Sigmoid colon (tissue), 4 donors: Measurements from ENCODE around the gene TRMT1.

ENCODE experiments used
- EP300 ChIP-seq, 4 donors: sonication (generic); formaldehyde crosslinking; IDR thresholded peaks; one replicate each; pipeline ENCODE4 v1.6.1; 2017; ENCODE audit warnings: antibody characterized with exemption in 4 of 4
- POLR2A ChIP-seq, 2 donors: fragments of 450-650 bp; IDR thresholded peaks; one replicate each; pipeline ENCODE4 v1.6.1; 2016; ENCODE audit warnings: antibody characterized with exemption in 2 of 2, mild to moderate bottlenecking in 2 of 2, moderate library complexity in 2 of 2
- POLR2AphosphoS5 ChIP-seq, 4 donors: sonication (generic); formaldehyde crosslinking; IDR thresholded peaks; one replicate each; pipeline ENCODE4 v1.6.1; 2017; ENCODE audit warnings: antibody characterized with exemption in 4 of 4
- TF ChIP-seq, protein P1 (sequence below), 4 experiments: fragments of 450-650 bp in 3 of 4; fragments of 200-600 bp in 1 of 4; IDR thresholded peaks; one replicate each; pipeline ENCODE4 v1.5.1; 2016 to 2019; ENCODE audit warnings: antibody characterized with exemption in 4 of 4, mild to moderate bottlenecking in 3 of 4, moderate library complexity in 2 of 4

DNA sequence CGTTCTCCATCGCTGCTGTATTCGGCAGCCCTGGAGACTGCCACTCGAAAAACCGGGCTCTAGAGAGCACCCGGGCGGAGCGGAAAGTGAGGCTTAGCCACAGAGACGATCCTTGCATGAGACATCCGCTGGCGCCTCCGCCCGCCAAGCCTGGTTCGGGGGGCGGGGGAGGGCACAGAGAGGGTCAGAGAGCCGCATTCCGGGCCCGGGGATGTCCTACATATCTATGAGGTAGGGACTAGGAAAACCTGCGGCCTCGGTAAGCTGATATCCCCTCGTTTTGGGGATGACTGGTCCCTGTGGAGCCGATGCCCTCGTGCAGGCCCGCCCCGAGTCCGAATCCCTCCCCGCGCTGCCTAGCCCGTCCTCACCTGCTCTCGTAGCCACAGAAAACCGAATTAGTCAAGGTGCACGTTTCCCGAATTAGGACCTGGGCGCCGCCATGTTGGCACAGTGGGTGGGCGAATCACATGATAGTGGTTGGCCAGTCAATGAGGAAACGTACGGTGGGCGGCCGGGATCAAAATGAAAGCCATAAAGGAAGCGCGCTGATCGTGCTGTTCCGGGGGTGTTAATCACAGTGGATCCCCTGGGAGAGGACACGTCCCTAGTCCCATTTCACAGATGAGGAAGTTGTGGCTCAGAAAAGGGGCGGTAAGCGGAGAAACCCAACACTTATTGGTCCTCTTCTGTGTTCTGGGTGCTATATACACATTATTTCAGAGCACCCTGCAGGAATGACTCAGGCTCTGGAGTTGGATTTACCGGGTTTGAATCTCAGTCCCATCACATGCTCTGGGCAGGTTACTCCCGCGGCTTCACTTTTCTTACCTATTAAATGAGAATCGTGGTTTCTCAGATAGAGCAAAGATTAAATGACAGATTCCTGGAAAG is at the start of gene TRMT1:
- TF ChIP-seq, protein P1, sequence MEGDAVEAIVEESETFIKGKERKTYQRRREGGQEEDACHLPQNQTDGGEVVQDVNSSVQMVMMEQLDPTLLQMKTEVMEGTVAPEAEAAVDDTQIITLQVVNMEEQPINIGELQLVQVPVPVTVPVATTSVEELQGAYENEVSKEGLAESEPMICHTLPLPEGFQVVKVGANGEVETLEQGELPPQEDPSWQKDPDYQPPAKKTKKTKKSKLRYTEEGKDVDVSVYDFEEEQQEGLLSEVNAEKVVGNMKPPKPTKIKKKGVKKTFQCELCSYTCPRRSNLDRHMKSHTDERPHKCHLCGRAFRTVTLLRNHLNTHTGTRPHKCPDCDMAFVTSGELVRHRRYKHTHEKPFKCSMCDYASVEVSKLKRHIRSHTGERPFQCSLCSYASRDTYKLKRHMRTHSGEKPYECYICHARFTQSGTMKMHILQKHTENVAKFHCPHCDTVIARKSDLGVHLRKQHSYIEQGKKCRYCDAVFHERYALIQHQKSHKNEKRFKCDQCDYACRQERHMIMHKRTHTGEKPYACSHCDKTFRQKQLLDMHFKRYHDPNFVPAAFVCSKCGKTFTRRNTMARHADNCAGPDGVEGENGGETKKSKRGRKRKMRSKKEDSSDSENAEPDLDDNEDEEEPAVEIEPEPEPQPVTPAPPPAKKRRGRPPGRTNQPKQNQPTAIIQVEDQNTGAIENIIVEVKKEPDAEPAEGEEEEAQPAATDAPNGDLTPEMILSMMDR (IDR thresholded peaks at IDR 0.05): no peak
- TF ChIP-seq EP300 (IDR thresholded peaks at IDR 0.05): peak in 1 of 4 donors; percentile 59
- TF ChIP-seq POLR2A (IDR thresholded peaks at IDR 0.05): no peak
- TF ChIP-seq POLR2AphosphoS5 (IDR thresholded peaks at IDR 0.05): peak; percentile 70 to 85 (median 74)
